ENCODE data around the gene IQCE.
A peak's percentile ranks its signal among the peaks of the same experiment; 100 is the strongest.

IQCE gene

GRCh38 chr7:2637066-2637471, 78.3 kb downstream of the IQCE start:
- DNase-seq, result no peak

GRCh38 chr7:2637505-2638223, 78.9 kb downstream of the IQCE start:
- peak; percentile 90 to 93 (median 91) for DNase-seq

DNA sequence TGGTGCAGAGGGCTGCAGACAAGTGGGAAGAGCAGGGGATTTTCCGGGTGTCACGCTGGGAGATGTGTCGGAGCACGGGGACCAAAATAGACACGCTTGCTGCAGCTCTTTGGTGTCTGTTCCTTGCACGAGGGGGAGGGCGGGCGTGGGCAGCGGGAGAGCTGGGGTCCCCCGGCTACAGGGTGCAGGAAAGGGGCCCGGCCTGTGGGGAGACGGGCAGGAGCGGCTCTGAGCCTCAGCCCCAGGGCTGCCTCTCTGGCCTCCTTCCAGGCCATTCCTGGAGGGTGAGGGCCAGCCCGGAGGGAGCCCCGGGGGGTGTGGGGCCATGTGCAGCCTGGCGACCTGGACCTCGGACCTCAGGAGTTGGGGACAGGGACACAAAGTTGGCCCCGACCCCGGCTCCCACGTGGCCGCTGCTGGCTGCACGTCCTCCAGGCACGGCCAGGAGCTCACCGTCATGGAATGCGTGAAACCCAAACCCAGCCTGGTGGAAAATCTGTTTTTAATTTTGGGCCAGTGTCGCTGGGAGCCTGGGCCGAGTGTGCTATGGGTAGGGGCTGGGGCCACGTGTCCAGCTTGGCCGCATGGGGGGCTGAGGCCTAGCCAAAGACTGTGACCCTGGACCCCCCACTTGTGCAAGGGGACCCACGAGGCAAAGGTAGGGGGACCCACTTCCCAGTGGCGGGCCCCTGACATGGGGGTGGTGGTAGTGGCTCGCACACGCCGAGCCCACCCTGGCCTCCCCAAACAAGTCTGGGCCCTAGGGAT, 79.6 kb downstream of the IQCE start:
- peak; percentile 69 to 84 (median 79) for DNase-seq

DNA sequence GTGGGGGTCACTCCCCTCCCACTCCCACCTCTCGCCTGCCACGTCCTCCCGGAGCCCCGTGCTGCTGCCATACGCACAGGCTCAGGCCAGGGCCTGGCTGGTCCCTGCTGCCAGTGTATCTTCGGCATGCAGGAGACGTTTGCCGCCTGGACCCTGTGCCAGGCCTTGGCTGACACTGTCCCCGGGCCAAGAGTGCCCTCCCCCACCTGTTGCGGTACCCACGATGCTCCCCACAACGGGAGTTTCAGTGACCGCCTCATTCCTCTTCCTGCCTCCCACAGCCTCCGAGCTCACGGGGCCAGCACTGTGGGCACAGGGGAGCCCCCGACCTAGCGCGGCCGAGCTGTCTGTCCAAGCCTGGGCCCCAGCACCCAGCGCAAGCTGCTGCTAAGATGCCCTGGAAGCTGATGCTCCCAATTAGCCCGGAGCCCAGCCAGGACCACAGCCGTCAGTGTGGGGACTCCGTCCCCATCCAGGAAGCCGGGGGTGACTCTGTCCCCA, 80.5 kb downstream of the IQCE start:
- peak in 1 of 3 donors; percentile 62 for DNase-seq

DNA sequence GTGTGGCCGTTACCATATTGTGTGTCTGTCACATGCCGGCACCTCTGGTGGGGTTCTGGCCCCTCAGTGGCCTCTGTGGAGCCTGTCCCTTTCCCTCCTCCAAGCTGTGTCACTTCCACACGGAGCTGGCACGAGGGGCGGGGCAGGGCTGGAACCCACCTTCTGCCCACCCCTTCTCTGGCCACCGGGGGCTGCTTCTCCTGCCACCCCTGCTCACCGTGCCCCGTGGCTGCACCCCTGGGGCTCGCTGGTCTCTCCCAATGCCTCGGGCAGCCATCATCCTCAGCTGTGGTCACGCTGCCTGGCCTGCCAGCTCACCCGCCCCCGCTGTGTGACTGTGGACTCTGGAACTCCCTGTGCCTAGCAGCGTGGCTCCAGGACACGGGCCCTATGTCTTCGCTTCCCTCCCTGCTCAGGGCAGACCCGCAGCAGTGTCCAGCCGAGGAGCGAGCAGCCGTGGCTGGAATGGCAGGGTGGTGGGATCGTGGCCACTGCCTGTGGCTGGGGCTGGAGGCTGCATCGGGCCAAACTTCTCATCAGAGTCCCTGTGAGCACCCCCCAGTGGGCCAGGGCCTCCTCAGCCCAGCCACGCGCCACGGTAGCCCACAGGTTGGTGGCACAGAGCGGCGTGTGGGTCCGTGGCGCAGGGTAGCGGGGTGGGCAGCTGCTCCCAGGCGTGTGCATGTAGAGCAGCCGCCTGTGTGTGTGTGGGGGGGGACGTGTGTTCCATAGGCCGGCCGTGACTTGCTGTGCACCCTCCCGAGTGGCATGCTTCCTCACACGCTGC, 81.1 kb downstream of the IQCE start:
- DNase-seq, result peak in 2 of 3 donors; percentile 38 to 41

DNA sequence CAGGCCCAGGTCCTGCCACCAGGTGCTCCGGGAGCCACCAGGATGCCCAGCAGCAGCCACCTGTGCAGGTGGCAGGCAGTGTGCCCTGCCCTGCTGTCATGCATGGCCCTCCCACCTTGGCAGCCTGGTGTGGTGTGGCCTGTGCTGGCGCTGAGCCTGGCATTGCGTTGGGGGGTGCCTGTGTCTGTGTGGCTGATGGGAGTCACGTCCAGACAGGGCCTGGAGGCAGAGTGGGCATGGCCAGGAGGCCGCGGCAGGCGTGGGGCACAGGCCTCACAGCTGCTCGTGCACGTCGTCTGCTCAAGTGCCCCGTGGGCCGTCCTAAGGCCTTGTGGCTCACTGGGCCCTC, 81.7 kb downstream of the IQCE start:
- no peak for DNase-seq

DNA sequence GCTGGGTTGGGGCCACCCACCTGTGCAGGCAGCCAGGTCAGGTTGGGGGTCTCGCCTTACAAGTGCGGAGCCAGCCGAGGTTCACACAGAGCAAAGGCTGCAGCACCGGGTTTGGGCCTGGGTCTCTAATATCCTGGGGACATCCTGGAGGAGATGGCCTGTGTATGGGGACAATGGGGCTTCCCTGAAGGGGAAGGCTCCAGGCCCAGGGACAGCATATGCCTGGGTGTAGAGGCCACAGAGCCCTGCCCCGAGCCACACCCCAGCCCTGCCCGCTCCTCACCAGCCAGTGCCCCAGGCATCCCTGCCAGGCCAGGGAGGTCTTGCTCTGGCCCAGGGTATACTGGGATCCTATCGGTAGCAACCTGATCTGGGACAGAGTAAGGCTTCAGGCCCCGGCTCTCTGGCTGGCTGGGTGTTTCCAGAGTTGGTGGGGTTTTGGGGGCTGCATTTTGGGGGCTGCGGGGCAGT, 82.1 kb downstream of the IQCE start:
- DNase-seq, result peak in 1 of 3 donors; percentile 38

GRCh38 chr7:2641406-2642393, 82.9 kb downstream of the IQCE start:
- peak; percentile 89 to 92 (median 92) for DNase-seq

DNA sequence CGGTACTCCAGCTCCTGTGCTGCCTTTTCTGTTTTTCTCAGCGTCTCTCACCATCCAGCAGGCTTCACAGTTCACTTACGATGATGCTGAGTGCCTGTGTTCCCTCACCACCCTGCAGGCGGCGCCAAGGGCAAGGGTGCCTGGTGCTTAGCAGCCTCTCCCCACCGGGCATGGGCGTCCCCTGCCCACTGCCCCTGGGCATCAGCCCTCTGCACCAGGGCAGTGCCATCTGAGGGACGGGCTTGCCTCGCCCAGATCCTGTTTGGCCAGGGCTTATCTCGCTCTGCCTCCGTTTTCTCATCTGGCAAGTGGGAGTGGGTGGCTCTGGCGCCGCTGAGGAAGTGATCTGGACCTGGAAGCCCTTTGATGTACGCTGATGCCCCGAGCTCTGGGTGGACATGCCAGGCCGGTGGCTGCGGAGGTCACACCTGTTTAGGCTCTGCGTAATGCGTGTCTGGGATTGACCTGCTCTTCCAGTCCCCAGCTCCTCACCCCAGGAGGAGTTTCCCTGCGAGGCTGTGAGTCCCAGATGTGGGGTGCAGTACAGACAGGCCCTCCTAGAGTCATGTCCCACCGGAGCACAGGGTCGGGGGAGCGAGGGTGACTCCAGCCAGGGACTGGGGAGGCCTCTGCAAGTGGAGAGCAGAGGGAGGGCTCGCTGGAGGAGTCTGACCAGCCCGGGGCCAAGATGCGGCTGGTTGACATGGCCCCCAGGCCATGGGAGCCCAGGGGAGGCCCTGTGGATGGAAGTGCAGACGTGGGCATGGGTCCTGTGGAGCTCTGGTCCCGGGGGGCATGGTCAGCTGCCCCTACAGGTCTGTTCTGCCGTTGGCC, 84.8 kb downstream of the IQCE start:
- DNase-seq, result peak in 1 of 3 donors; percentile 33

- no peak for DNase-seq
Measured at GRCh38 chr7:2644220-2644561, 85.4 kb downstream of the IQCE start.

GRCh38 chr7:2644562-2645273, 85.9 kb downstream of the IQCE start:
- no peak for DNase-seq

DNA sequence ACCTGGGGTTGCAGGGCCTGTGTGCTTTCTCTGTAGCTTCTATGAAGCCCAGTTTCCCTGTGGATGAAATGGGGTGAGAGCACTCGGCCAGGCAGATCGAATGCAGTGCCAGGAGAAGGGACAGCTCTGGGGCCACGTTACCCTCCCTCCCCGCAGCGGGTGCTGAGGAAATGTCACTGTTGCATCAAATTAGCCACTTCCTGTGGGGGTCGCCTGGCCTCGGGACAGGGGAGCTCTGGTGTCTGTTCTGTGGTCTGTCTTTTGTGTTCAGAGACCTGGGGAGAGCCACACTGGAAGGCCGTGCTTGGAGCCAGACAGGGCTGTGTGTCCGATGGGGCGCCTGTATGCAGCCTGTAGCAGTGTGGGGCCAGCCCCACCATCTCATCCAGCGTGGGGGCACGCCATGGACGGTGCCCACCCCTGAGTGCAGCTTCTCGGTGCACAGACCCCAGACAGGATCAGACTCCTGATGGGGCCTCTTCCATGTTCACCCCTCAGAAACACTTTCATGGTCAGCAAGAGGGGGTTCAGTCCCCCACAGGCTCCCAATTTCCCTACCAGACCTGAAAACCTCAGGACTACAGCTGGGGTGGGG, 86.6 kb downstream of the IQCE start:
- DNase-seq, result peak in 1 of 3 donors; percentile 42

- DNase-seq, result no peak
Measured at GRCh38 chr7:2646336-2646679, 87.5 kb downstream of the IQCE start.

GRCh38 chr7:2646680-2647571, 88.1 kb downstream of the IQCE start:
- no peak for DNase-seq

- DNase-seq, result peak; percentile 46 to 58 (median 47)
Measured at GRCh38 chr7:2647594-2648172, 88.9 kb downstream of the IQCE start.

GRCh38 chr7:2649139-2649838, 90.5 kb downstream of the IQCE start:
- DNase-seq, result no peak

GRCh38 chr7:2649991-2650390, 91.2 kb downstream of the IQCE start:
- no peak for DNase-seq

DNA sequence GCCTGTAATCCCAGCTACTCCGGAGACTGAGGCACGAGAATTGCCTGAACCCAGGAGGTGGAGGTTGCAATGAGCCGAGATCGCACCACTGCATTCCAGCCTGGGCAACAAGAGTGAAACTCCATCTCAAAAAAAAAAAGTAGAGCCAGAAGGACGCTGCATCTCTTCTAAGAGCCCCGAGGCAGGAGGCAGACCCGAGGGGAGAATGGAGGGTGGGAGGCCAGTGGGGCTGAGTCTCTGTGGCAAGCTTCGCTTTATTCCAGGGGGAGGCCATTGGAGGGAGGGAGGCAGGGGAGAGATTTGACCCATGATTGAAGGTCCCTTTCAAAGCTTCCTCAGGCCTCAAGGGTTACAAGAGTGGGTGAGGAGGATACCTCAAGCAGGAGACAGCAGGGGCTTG, 91.7 kb downstream of the IQCE start:
- no peak for DNase-seq
